Cortex of kidney (tissue), 1 donor: Measurements from ENCODE around the gene HDGFL1.

Experiments used
- DNase-seq: peaks from one replicate; lab custom pipeline; 2025; lab: John Stamatoyannopoulos, UW

HDGFL1 gene

DNA sequence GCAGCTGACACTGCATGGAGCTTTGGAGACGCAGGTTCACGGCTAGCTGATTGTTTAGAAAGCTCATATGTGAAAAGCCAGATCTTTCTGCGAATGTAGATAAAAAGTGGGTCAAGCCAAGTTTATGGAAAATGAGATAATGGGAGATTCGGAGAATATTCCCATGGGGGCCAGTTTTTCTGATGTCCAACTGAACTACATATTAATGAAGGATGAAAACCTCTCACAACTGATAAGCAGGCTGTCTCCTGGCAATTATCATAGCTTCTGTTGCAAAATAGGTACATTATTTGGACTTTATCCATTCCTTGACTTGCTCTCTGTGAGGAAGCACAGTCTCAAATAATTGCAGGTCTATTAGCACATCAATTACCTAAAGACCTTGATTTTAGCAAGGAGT lies 21.1 kb downstream of the HDGFL1 start:
- no peak for DNase-seq

GRCh38 chr6:22593895-22594294 lies 24.5 kb downstream of the HDGFL1 start:
- no peak for DNase-seq

GRCh38 chr6:22596011-22596410 lies 26.6 kb downstream of the HDGFL1 start:
- DNase-seq, result no peak

- no peak for DNase-seq
These were observed 29.0 kb downstream of the HDGFL1 start for GRCh38 chr6:22598339-22598738.

DNA sequence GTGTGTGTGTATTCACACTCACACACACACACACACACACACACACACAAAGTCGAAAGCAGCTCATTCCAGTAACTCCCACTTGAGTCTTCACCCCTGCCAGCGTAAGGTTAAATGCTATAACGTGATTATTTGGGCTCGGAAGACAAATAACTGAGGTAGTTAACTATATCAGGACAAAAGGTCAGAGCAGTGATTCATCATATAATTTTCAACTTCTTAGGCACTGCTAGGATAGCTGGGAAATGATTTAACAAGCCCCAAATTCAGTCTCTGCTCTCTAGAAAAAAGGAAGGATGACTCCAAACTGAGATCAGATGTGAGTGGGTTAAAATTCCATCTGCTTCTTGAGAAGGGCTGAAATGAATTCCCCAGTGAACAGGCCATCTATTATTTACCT lies 30.7 kb downstream of the HDGFL1 start:
- no peak for DNase-seq

GRCh38 chr6:22601984-22602383 lies 32.6 kb downstream of the HDGFL1 start:
- DNase-seq, result no peak

- no peak for DNase-seq
These were observed 36.4 kb downstream of the HDGFL1 start for GRCh38 chr6:22605736-22606135.

DNA sequence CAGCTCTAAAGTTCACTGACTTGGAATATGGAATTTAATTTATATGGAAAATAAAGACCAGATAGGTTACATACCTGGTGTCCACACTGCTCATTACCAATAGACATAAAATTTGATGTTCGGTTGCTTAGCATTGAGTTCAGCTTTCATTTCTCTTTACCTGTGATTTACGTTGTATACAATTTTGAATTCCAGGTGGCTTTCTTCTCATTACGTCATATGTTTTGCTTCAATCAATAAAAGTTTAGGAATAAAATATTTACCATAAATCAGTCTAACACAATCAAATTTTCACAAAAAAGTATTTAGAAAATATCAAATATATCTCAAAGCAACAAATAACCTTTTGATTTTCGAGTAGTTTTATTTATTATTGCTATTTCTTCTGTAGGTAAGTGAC lies 40.8 kb downstream of the HDGFL1 start:
- DNase-seq, result no peak

GRCh38 chr6:22612236-22612635 lies 42.9 kb downstream of the HDGFL1 start:
- no peak for DNase-seq

DNA sequence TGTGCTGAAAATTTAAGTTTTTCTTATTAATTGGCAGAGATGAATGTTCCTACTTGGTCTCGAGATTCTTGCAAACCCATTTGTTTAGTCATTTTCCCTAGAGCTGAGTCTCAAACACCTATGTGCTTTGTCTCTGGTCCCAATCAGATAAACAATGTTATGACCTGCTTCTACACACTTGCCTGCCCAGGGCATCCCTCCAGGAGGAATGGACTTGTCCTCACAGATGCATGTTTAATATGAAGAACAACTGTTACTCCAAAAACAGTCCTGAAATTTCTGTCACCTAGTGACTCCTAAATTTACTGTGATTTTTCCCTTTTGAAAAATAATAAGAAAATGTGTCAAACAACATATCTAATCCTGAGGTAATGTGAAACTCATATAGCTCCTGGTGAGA lies 43.7 kb downstream of the HDGFL1 start:
- no peak for DNase-seq

- DNase-seq, result no peak
These were observed 44.3 kb downstream of the HDGFL1 start for GRCh38 chr6:22613695-22614094.

DNA sequence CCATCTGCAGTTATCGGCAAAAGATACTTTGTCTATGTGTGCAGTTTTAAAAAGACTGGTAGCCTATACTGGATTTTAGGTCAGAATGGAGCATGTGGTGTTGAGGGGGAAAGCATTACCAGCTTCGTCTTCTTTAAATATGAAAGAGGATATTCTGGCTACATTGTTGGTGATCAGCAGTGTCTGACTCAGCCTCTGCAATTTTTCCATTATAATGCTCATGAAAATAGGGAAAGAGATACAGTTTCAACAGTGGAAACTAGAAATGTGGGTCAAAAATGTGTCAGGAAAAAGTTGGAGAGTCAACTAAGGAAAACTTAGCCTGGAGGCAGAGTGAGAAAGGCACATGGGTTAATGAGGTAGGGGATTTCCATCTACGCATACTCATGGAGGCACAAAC lies 45.2 kb downstream of the HDGFL1 start:
- DNase-seq, result no peak

DNA sequence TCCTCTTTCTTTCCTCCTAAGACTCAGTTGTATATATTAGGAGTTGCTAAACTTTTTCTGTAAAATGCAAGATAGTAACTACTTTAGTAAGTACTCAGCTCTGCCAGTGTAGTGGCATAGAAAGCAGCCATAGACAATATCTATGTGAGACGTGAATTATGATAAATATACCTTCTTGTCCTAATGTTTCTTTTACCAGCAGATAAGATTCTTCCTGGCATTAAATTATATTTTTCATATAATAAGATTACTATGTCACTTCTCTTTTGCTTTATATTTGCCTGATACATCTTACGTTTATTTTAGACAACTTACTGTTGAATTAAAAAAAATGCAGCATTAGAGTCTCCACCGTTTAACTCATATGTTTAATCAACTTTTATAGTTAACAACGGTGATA lies 51.7 kb downstream of the HDGFL1 start:
- no peak for DNase-seq
